Middle frontal gyrus (tissue), 1 donor: Measurements from ENCODE around the gene HOXD1.

Source experiments
- DNase-seq: peaks from one replicate; pipeline ENCODE4 v3.0.0-alpha.2; 2015; ENCODE audit warnings: low spot score; ENCODE audit errors: extremely low spot score

HOXD1 gene

GRCh38 chr2:176239031-176239430 lies 50.6 kb downstream of the HOXD1 start:
- no peak for DNase-seq

GRCh38 chr2:176240301-176240700 lies 51.8 kb downstream of the HOXD1 start:
- DNase-seq, result no peak
